ENCODE results near the gene AFF1. TPM values are rescaled to one million over a fixed set of nuclear protein-coding genes. Genes with fewer than 3 reads are reported as not detected.

The AFF1 gene
- total and polyA plus RNA-seq, 7 donors = 7.2 to 100 (median 61.7) TPM

- Histone ChIP-seq H3K36me3 (no peaks in the 10 kb centered on the region), H3K4me3 (no peak overlapping the region), H3K27ac (peak overlapping the region; percentile 80 to 87 (median 84)), H3K4me1 (peaks cover 0 to 98% (median 92%) of the 10 kb centered on the region in 4 donors), H3K9me3 (no peaks in the 10 kb centered on the region), H3K27me3 (no peaks in the 10 kb centered on the region)
- WGBS, 2 donors = 51% methylated on average over 8 of the region's 8 CpGs
- TF ChIP-seq EP300 (IDR thresholded peaks at IDR 0.05) (no peak), POLR2A (IDR thresholded peaks at IDR 0.05) (no peak), CTCF (IDR thresholded peaks at IDR 0.05) (no peak), POLR2AphosphoS5 (IDR thresholded peaks at IDR 0.05) (peak in 3 of 4 donors; percentile 31 to 47 (median 32))
- intact Hi-C loops (cut with DNase I) = no loop called here
- DNase-seq = peak; percentile 88
Observed at GRCh38 chr4:87038837-87039615, 104.2 kb downstream of the AFF1 start.

- Histone ChIP-seq H3K36me3 (no peaks in the 10 kb centered on the region), H3K9me3 (no peaks in the 10 kb centered on the region), H3K27ac (peak overlapping the region; percentile 80 to 87 (median 84)), H3K4me3 (no peak overlapping the region), H3K27me3 (no peaks in the 10 kb centered on the region), H3K4me1 (peaks cover 0 to 98% (median 92%) of the 10 kb centered on the region in 4 donors)
- intact Hi-C loops (cut with DNase I) = loop anchor here (5.0 kb wide), 1 partner anchor 34 kb away; no protein-coding TSS in a partner anchor
- peak; percentile 79 for DNase-seq
- no peak for TF ChIP-seq POLR2AphosphoS5 (IDR thresholded peaks at IDR 0.05)
- no peak for TF ChIP-seq POLR2A (IDR thresholded peaks at IDR 0.05)
- TF ChIP-seq EP300 (IDR thresholded peaks at IDR 0.05) = no peak
- 82 to 91% methylated on average over 3 of the region's 3 CpGs for WGBS, 2 donors
Observed at GRCh38 chr4:87041141-87041540, 106.3 kb downstream of the AFF1 start.

GRCh38 chr4:87042221-87042620, 107.4 kb downstream of the AFF1 start:
- Histone ChIP-seq H3K9me3 (no peaks in the 10 kb centered on the region), H3K4me3 (no peak overlapping the region), H3K36me3 (peaks cover 0 to 7% (median 5%) of the 10 kb centered on the region in 4 donors), H3K27me3 (no peaks in the 10 kb centered on the region), H3K27ac (peak overlapping the region; percentile 80 to 87 (median 84)), H3K4me1 (peaks cover 0 to 98% (median 91%) of the 10 kb centered on the region in 4 donors)
- intact Hi-C loops (cut with DNase I) = loop anchor here (5.0 kb wide), 1 partner anchor 35 kb away; no protein-coding TSS in a partner anchor
- DNase-seq = no peak
- 57 to 58% methylated on average over 1 of the region's 1 CpG for WGBS, 2 donors
- TF ChIP-seq POLR2A (IDR thresholded peaks at IDR 0.05) (no peak), CTCF (IDR thresholded peaks at IDR 0.05) (no peak), EP300 (IDR thresholded peaks at IDR 0.05) (no peak)

- H3K9me3 ChIP-seq = no peaks in the 10 kb centered on the region
- 42 to 71% methylated on average over 4 of the region's 4 CpGs for WGBS, 2 donors
- H3K4me1 ChIP-seq = peaks cover 0 to 98% (median 86%) of the 10 kb centered on the region in 4 donors
- peaks cover 0 to 15% (median 7%) of the 10 kb centered on the region in 4 donors for H3K36me3 ChIP-seq
- no peak overlapping the region for H3K4me3 ChIP-seq
- DNase-seq = no peak
- H3K27me3 ChIP-seq = no peaks in the 10 kb centered on the region
- intact Hi-C loops (cut with DNase I) = loop anchor here (5.0 kb wide), 1 partner anchor 36 kb away; no protein-coding TSS in a partner anchor
- H3K27ac ChIP-seq = peak overlapping the region; percentile 80 to 87 (median 84)
- TF ChIP-seq POLR2AphosphoS5 (IDR thresholded peaks at IDR 0.05) (no peak), EP300 (IDR thresholded peaks at IDR 0.05) (no peak), POLR2A (IDR thresholded peaks at IDR 0.05) (no peak), CTCF (IDR thresholded peaks at IDR 0.05) (no peak)
Observed at GRCh38 chr4:87042986-87043820, 108.4 kb downstream of the AFF1 start.
